ENCODE data around the gene CEMIP. TPM values are rescaled to one million over a fixed set of nuclear protein-coding genes. Genes with fewer than 3 reads are reported as not detected.

The CEMIP gene
- polyA plus RNA-seq, 2 of the 4 experiments (the other 2 are of a cell fraction): 0.54 to 0.84 TPM

GRCh38 chr15:80939216-80939615 is 160.0 kb downstream of the CEMIP start:
- Histone ChIP-seq H3K27ac (no peak overlapping the region), H3K4me3 (no peak overlapping the region), H3K4me1 (no peaks in the 10 kb centered on the region; the same call in 2 of the 3 replicates), H3K4me2 (no peak overlapping the region), H3K9me3 (no peaks in the 10 kb centered on the region)
- no peak for DNase-seq (ENCODE audit: low read depth in 1 of 2, low spot score in 1 of 2)
- ChIA-PET POLR2A (no interaction called here), CTCF (interaction anchor here (1.2 to 4.3 kb wide), 5 partner anchors 17 to 160 kb away, joined by 3 to 25 read pairs (median 4); partner anchors contain the start of gene CEMIP)
- FAIRE-seq: no peak
- TF ChIP-seq, protein P1, sequence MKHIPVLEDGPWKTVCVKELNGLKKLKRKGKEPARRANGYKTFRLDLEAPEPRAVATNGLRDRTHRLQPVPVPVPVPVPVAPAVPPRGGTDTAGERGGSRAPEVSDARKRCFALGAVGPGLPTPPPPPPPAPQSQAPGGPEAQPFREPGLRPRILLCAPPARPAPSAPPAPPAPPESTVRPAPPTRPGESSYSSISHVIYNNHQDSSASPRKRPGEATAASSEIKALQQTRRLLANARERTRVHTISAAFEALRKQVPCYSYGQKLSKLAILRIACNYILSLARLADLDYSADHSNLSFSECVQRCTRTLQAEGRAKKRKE (CRISPR knock-in tag; IDR thresholded peaks at IDR 0.05; ENCODE audit: low read depth): no peak
- TF ChIP-seq EHMT2 (IDR thresholded peaks at IDR 0.05; ENCODE audit: low read depth): no peak
- no peak for TF ChIP-seq ZC3H11A (IDR thresholded peaks at IDR 0.05)
- no peak for TF ChIP-seq BHLHE40 (IDR thresholded peaks at IDR 0.05; ENCODE audit: low read depth, low read length)
- TF ChIP-seq SREBF2 (IDR thresholded peaks at IDR 0.05): no peak
- no peak for TF ChIP-seq FOSB (CRISPR knock-in tag; IDR thresholded peaks at IDR 0.05)
- no peak for TF ChIP-seq REST (IDR thresholded peaks at IDR 0.05)
- TF ChIP-seq RNF2 (IDR thresholded peaks at IDR 0.05; ENCODE audit: borderline replicate concordance, low read depth): no peak
- TF ChIP-seq KDM1A (IDR thresholded peaks at IDR 0.05; ENCODE audit: low read depth): no peak
- no peak for TF ChIP-seq HES2 (IDR thresholded peaks at IDR 0.05)
- no peak for TF ChIP-seq TFCP2L1 (CRISPR knock-in tag; IDR thresholded peaks at IDR 0.05)
- no peak for TF ChIP-seq RFX5 (IDR thresholded peaks at IDR 0.05)
- TF ChIP-seq ZNF302 (CRISPR knock-in tag; IDR thresholded peaks at IDR 0.05): no peak
- no peak for TF ChIP-seq E2F6 (IDR thresholded peaks at IDR 0.05; ENCODE audit: borderline replicate concordance, low read depth)
- no peak for TF ChIP-seq ZSCAN20 (CRISPR knock-in tag; IDR thresholded peaks at IDR 0.05)
- TF ChIP-seq TP53 (CRISPR knock-in tag; IDR thresholded peaks at IDR 0.05): no peak
- no peak for TF ChIP-seq ESRRA (IDR thresholded peaks at IDR 0.05; ENCODE audit: borderline replicate concordance, low read length)
- WGBS (ENCODE audit: missing lambda C conversion rate): 85% methylated on average over 3 of the region's 3 CpGs
- ATAC-seq: no peak

DNA sequence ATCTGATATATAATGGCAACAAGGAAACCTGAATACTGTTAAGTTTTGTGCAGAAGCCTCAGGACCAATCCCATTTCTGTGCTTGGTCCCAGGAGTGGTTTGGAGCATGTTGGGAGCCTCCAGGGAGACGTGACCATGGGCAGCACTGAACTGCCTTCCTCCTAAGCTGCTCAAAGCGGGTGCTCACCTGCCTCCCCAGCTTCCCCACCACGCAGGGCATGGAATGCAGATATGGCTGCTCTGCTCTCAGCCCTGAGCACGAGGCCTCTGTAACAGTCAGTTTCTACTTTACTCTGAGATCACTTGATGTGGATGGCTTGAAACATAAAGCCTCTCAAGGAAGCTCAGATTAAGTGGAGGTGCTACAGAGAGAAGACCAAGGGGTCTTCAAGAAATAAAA is 161.2 kb downstream of the CEMIP start:
- CTCF ChIA-PET: interaction anchor here (0.6 to 4.3 kb wide), 7 partner anchors 8 to 1003 kb away, joined by 3 to 25 read pairs (median 3); partner anchors contain the start of gene CEMIP
- DNase-seq (ENCODE audit: low read depth in 1 of 2, low spot score in 1 of 2): no peak
- no peak overlapping the region for H3K27ac ChIP-seq
- H3K4me3 ChIP-seq: no peak overlapping the region
- no peaks in the 10 kb centered on the region for H3K4me1 ChIP-seq
- no peak for FAIRE-seq
- WGBS (ENCODE audit: missing lambda C conversion rate): 82% methylated on average over 4 of the region's 4 CpGs
- H3K4me2 ChIP-seq: no peak overlapping the region
- POLR2A ChIA-PET: no interaction called here
- H3K9me3 ChIP-seq: no peaks in the 10 kb centered on the region
- ATAC-seq: no peak
- TF ChIP-seq FOSB (CRISPR knock-in tag; IDR thresholded peaks at IDR 0.05) (no peak), KDM5A (IDR thresholded peaks at IDR 0.05) (no peak), MAZ (IDR thresholded peaks at IDR 0.05; ENCODE audit: borderline replicate concordance, low read depth, low read length) (no peak), RAD21 (conservative IDR thresholded peaks at IDR 0.05 in 1 of 2, IDR thresholded peaks at IDR 0.05 in 1 of 2) (no peak), MAX (IDR thresholded peaks at IDR 0.05) (no peak), POLR2A (IDR thresholded peaks at IDR 0.05; ENCODE audit: low read length) (no peak), TP53 (CRISPR knock-in tag; IDR thresholded peaks at IDR 0.05) (no peak), RARB (CRISPR knock-in tag; IDR thresholded peaks at IDR 0.05) (no peak), HOXA7 (CRISPR knock-in tag; IDR thresholded peaks at IDR 0.05) (no peak), HOXB13 (CRISPR knock-in tag; IDR thresholded peaks at IDR 0.05; ENCODE audit: low read depth) (no peak), SMC3 (IDR thresholded peaks at IDR 0.05) (no peak), RFX5 (IDR thresholded peaks at IDR 0.05) (no peak), PHF8 (IDR thresholded peaks at IDR 0.05; ENCODE audit: borderline replicate concordance, low read depth) (no peak)
- TF ChIP-seq, protein P2, sequence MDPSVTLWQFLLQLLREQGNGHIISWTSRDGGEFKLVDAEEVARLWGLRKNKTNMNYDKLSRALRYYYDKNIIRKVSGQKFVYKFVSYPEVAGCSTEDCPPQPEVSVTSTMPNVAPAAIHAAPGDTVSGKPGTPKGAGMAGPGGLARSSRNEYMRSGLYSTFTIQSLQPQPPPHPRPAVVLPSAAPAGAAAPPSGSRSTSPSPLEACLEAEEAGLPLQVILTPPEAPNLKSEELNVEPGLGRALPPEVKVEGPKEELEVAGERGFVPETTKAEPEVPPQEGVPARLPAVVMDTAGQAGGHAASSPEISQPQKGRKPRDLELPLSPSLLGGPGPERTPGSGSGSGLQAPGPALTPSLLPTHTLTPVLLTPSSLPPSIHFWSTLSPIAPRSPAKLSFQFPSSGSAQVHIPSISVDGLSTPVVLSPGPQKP (IDR thresholded peaks at IDR 0.05; ENCODE audit: low read depth, low read length): no peak
- TF ChIP-seq, protein P3, sequence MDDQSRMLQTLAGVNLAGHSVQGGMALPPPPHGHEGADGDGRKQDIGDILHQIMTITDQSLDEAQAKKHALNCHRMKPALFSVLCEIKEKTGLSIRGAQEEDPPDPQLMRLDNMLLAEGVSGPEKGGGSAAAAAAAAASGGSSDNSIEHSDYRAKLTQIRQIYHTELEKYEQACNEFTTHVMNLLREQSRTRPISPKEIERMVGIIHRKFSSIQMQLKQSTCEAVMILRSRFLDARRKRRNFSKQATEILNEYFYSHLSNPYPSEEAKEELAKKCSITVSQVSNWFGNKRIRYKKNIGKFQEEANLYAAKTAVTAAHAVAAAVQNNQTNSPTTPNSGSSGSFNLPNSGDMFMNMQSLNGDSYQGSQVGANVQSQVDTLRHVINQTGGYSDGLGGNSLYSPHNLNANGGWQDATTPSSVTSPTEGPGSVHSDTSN (IDR thresholded peaks at IDR 0.05): no peak
